OCI-LY3 (cell line): ENCODE measurements around the gene FAM177B.

ENCODE experiments used
- CTCF ChIP-seq: fragments of 200-600, 300-600 bp; sonication (generic); IDR thresholded peaks from 2 replicates; pipeline ENCODE4 v1.5.1; 2014; ENCODE audit warnings: antibody characterized with exemption, low read length, low read depth
- EZH2phosphoT487 ChIP-seq: fragments of 200-600 bp; shearing (Covaris generic); IDR thresholded peaks from 2 replicates; pipeline ENCODE4 v1.6.1; 2018; ENCODE audit warnings: antibody characterized with exemption, mixed run types, low read depth

- TF ChIP-seq CTCF (no peak), EZH2phosphoT487 (no peak)
Observed at GRCh38 chr1:222716393-222716792, 20.6 kb upstream of the FAM177B start.
